Measurements from ENCODE around the gene FHIT.

FHIT gene

GRCh38 chr3:60613769-60614303, 637.4 kb downstream of the FHIT start:
- no peaks in the 10 kb centered on the region for H3K27me3 ChIP-seq (replicated peaks)

DNA sequence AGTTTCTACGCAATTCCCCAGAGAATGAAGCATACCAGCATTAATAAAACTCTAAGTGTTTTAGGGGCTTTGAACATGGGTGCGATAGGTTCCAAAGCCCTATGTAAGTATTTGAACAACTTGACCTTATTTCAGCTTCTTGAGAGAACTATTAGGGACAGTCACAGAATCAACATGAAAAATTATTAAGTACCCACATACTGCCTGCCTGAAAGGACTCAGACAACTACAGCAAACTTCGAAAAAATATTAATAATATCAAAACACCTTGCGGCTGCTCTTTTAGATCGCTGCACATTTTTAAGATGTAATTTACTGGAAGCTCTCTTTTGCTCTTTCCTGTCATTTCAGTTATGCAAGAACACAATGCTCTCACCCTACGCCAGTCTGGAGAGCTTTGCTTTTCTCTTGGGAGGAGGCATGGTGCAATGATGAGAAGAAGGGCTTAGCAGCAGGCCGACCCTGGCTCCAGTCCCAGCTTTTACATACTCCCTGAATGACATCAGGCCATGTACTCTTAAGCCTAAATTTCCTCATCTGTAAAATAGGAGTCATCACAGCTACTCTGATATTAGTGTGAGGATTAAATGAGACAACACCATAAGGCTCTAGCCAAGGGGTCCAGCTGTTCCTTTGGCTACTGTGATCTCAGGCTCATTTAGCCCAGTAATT, 640.7 kb downstream of the FHIT start:
- Histone ChIP-seq H3K27me3 (replicated peaks) (no peaks in the 10 kb centered on the region), H3K27ac (no peak overlapping the region), H3K36me3 (replicated peaks) (no peaks in the 10 kb centered on the region), H3K4me3 (ENCODE audit: low read depth, low read length) (no peak overlapping the region)
- TF ChIP-seq, protein P1, sequence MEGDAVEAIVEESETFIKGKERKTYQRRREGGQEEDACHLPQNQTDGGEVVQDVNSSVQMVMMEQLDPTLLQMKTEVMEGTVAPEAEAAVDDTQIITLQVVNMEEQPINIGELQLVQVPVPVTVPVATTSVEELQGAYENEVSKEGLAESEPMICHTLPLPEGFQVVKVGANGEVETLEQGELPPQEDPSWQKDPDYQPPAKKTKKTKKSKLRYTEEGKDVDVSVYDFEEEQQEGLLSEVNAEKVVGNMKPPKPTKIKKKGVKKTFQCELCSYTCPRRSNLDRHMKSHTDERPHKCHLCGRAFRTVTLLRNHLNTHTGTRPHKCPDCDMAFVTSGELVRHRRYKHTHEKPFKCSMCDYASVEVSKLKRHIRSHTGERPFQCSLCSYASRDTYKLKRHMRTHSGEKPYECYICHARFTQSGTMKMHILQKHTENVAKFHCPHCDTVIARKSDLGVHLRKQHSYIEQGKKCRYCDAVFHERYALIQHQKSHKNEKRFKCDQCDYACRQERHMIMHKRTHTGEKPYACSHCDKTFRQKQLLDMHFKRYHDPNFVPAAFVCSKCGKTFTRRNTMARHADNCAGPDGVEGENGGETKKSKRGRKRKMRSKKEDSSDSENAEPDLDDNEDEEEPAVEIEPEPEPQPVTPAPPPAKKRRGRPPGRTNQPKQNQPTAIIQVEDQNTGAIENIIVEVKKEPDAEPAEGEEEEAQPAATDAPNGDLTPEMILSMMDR (IDR thresholded peaks at IDR 0.05; ENCODE audit: low read depth, low read length, missing control alignments) = no peak
- in situ Hi-C loops (cut with HindIII; ENCODE audit: low pct_ligation_motif_present, low sequenced_read_pairs) = no loop called here
- peak; percentile 83 for DNase-seq

More at GRCh38 chr3:60613769-60614303, 637.4 kb downstream of the FHIT start:
- DNase-seq = no peak
- H3K4me3 ChIP-seq (ENCODE audit: low read depth, low read length) = no peak overlapping the region
- TF ChIP-seq, protein P1 (IDR thresholded peaks at IDR 0.05; ENCODE audit: low read depth, low read length, missing control alignments) = no peak
- in situ Hi-C loops (cut with HindIII; ENCODE audit: low pct_ligation_motif_present, low sequenced_read_pairs) = no loop called here
- H3K36me3 ChIP-seq (replicated peaks) = no peaks in the 10 kb centered on the region
- no peak overlapping the region for H3K27ac ChIP-seq

- Histone ChIP-seq H3K27me3 (replicated peaks) (no peaks in the 10 kb centered on the region), H3K27ac (no peak overlapping the region), H3K4me3 (ENCODE audit: low read depth, low read length) (no peak overlapping the region), H3K36me3 (replicated peaks) (no peaks in the 10 kb centered on the region)
- in situ Hi-C loops (cut with HindIII; ENCODE audit: low pct_ligation_motif_present, low sequenced_read_pairs) = no loop called here
- TF ChIP-seq, protein P1 (IDR thresholded peaks at IDR 0.05; ENCODE audit: low read depth, low read length, missing control alignments) = no peak
- peak; percentile 61 for DNase-seq
Measured at GRCh38 chr3:60609446-60609845, 641.8 kb downstream of the FHIT start.

GRCh38 chr3:60603860-60604259, 647.4 kb downstream of the FHIT start:
- Histone ChIP-seq H3K36me3 (replicated peaks) (no peaks in the 10 kb centered on the region), H3K27me3 (replicated peaks) (no peaks in the 10 kb centered on the region), H3K4me3 (ENCODE audit: low read depth, low read length) (no peak overlapping the region), H3K27ac (no peak overlapping the region)
- TF ChIP-seq, protein P1 (IDR thresholded peaks at IDR 0.05; ENCODE audit: low read depth, low read length, missing control alignments) = no peak
- DNase-seq = no peak
- in situ Hi-C loops (cut with HindIII; ENCODE audit: low pct_ligation_motif_present, low sequenced_read_pairs) = no loop called here

DNA sequence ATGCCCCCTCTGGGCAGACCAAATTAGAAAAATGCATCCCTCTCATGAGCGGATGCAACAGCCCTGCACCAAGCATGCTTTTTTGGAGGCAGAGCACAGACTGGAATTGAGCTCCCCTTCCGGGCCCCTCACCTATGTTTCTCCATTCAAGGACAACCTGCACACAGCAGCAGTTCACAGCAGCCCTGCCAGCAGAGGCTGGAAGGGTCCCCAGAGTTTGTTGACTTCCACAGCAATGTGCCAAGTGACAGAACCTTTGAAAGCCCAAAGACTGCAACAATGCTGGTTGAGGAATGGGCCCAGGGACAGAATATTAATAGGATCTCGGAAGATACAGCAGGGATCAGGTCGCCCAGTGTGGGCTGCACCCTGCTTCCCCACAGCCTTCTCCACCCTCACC, 650.4 kb downstream of the FHIT start:
- no peak overlapping the region for H3K4me3 ChIP-seq (ENCODE audit: low read depth, low read length)
- no peaks in the 10 kb centered on the region for H3K36me3 ChIP-seq (replicated peaks)
- no peak for DNase-seq
- in situ Hi-C loops (cut with HindIII; ENCODE audit: low pct_ligation_motif_present, low sequenced_read_pairs) = no loop called here
- TF ChIP-seq, protein P1 (IDR thresholded peaks at IDR 0.05; ENCODE audit: low read depth, low read length, missing control alignments) = no peak
- no peaks in the 10 kb centered on the region for H3K27me3 ChIP-seq (replicated peaks)
- no peak overlapping the region for H3K27ac ChIP-seq

DNA sequence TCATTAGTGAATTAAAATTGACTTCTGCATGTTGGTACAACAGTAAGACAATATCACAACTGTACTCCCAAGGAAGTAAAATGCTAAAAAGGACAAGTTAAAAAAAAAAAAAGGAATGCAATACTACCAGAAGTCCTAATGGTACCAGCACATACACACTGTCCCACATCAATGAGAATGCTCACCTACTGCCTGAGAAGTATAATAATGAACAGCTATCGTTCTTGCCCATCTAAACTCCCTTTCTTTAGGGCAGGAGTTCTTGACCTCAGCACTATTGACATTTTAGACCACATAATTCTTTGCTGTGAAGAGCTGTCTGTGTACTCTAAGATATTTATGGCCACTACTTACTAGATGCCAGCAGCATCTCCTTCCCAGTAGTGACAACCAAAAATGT, 651.7 kb downstream of the FHIT start:
- Histone ChIP-seq H3K27ac (no peak overlapping the region), H3K36me3 (replicated peaks) (no peaks in the 10 kb centered on the region), H3K4me3 (ENCODE audit: low read depth, low read length) (no peak overlapping the region), H3K27me3 (replicated peaks) (no peaks in the 10 kb centered on the region)
- DNase-seq = no peak
- TF ChIP-seq, protein P1 (IDR thresholded peaks at IDR 0.05; ENCODE audit: low read depth, low read length, missing control alignments) = no peak
- in situ Hi-C loops (cut with HindIII; ENCODE audit: low pct_ligation_motif_present, low sequenced_read_pairs) = no loop called here
